ENCODE results near the gene MSI2. TPM values are rescaled to one million over a fixed set of nuclear protein-coding genes. Genes with fewer than 3 reads are reported as not detected.

Gene MSI2
- total RNA-seq, 2 experiments from 2014 or later, result 59.6 to 61.7 TPM

- no peak overlapping the region for H3K4me3 Mint-ChIP-seq
- no peaks in the 10 kb centered on the region for H3K36me3 Mint-ChIP-seq (ENCODE audit: low read depth)
- intact Hi-C loops (cut with micrococcal nuclease), result no loop called here
- POLR2A ChIA-PET, result interaction anchor here (0.6 kb wide), 1 partner anchor 11 kb away, joined by 3 read pairs; no protein-coding TSS in a partner anchor
- TF ChIP-seq CTCF (IDR thresholded peaks at IDR 0.05), result no peak
- no peak overlapping the region for H3K27ac Mint-ChIP-seq
- DNase-seq (no peak), ATAC-seq (no peak)
- no peaks in the 10 kb centered on the region for H3K9me3 Mint-ChIP-seq
- H3K4me1 Mint-ChIP-seq (ENCODE audit: low read depth), result peaks cover 31% of the 10 kb centered on the region
- CTCF ChIA-PET, result interaction anchor here (1.4 kb wide), 1 partner anchor 37 kb away, joined by 3 read pairs; no protein-coding TSS in a partner anchor
- no peaks in the 10 kb centered on the region for H3K27me3 Mint-ChIP-seq
Measured at GRCh38 chr17:57478478-57479250, 222.3 kb downstream of the MSI2 start.

GRCh38 chr17:57480438-57481196 is 224.3 kb downstream of the MSI2 start:
- POLR2A ChIA-PET, result interaction anchor here (1.1 kb wide), 1 partner anchor 9 kb away, joined by 3 read pairs; no protein-coding TSS in a partner anchor
- H3K27ac Mint-ChIP-seq, result peak overlapping the region; percentile 50

GRCh38 chr17:57481910-57482391 is 225.6 kb downstream of the MSI2 start:
- ATAC-seq (no peak), DNase-seq (no peak)
- POLR2A ChIA-PET, result interaction anchor here (0.8 to 1.8 kb wide), 2 partner anchors 9 to 16 kb away, joined by 3 to 6 read pairs; no protein-coding TSS in a partner anchor
- CTCF ChIA-PET, result interaction anchor here (0.9 to 1.0 kb wide), 2 partner anchors 9 to 190 kb away, joined by 3 to 4 read pairs; no protein-coding TSS in a partner anchor
- no peak overlapping the region for H3K27ac Mint-ChIP-seq
- H3K27me3 Mint-ChIP-seq, result no peaks in the 10 kb centered on the region
- intact Hi-C loops (cut with micrococcal nuclease), result loop anchor here (1.0 kb wide), 1 partner anchor 19 kb away; no protein-coding TSS in a partner anchor
- H3K4me3 Mint-ChIP-seq, result no peak overlapping the region
- no peak for TF ChIP-seq CTCF (IDR thresholded peaks at IDR 0.05)
- H3K9me3 Mint-ChIP-seq, result no peaks in the 10 kb centered on the region
- peaks cover 3% of the 10 kb centered on the region for H3K36me3 Mint-ChIP-seq (ENCODE audit: low read depth)
- H3K4me1 Mint-ChIP-seq (ENCODE audit: low read depth), result peaks cover 59% of the 10 kb centered on the region

More at GRCh38 chr17:57480438-57481196, 224.3 kb downstream of the MSI2 start:
- peak; percentile 59 for ATAC-seq
- H3K4me1 Mint-ChIP-seq (ENCODE audit: low read depth), result peaks cover 49% of the 10 kb centered on the region
- no peak for TF ChIP-seq CTCF (IDR thresholded peaks at IDR 0.05)
- CTCF ChIA-PET, result interaction anchor here (1.0 to 1.1 kb wide), 4 partner anchors 8 to 238 kb away, joined by 3 to 4 read pairs (median 4); no protein-coding TSS in a partner anchor
- H3K27me3 Mint-ChIP-seq, result no peaks in the 10 kb centered on the region
- no peak overlapping the region for H3K4me3 Mint-ChIP-seq
- H3K9me3 Mint-ChIP-seq, result no peaks in the 10 kb centered on the region
- peaks cover 3% of the 10 kb centered on the region for H3K36me3 Mint-ChIP-seq (ENCODE audit: low read depth)
- intact Hi-C loops (cut with micrococcal nuclease), result no loop called here
- DNase-seq, result peak; percentile 26

GRCh38 chr17:57482657-57483056 is 226.3 kb downstream of the MSI2 start:
- CTCF ChIA-PET, result interaction anchor here (1.0 kb wide), 1 partner anchor 32 kb away, joined by 3 read pairs; no protein-coding TSS in a partner anchor

More at GRCh38 chr17:57482657-57483056, 226.3 kb downstream of the MSI2 start:
- ATAC-seq, result no peak
- POLR2A ChIA-PET, result interaction anchor here (1.8 kb wide), 1 partner anchor 15 kb away, joined by 6 read pairs; no protein-coding TSS in a partner anchor
- Mint-ChIP-seq H3K27ac (no peak overlapping the region), H3K27me3 (no peaks in the 10 kb centered on the region), H3K9me3 (no peaks in the 10 kb centered on the region), H3K4me3 (no peak overlapping the region), H3K36me3 (ENCODE audit: low read depth) (peaks cover 3% of the 10 kb centered on the region), H3K4me1 (ENCODE audit: low read depth) (peaks cover 64% of the 10 kb centered on the region)
- intact Hi-C loops (cut with micrococcal nuclease), result loop anchor here (1.0 kb wide), 1 partner anchor 19 kb away; no protein-coding TSS in a partner anchor
- no peak for DNase-seq
- TF ChIP-seq CTCF (IDR thresholded peaks at IDR 0.05), result no peak

Measured in activated CD8-positive, alpha-beta T cell treated with anti-CD3 and anti-CD28 coated beads for 36 hours (primary cell).